Dedifferentiated amniotic fluid mesenchymal stem cell (primary cell): ENCODE results near the gene COPS2.
"Not testable (repeated sequence)": the region's sequence is repeated elsewhere in the genome, so short reads cannot be mapped to it uniquely, and the experiment has no call there.

ENCODE experiments used
- DNase-seq: peaks from one replicate; pipeline ENCODE4 v3.0.0-alpha.2; 2016; ENCODE audit errors: extremely low spot score

The COPS2 gene

GRCh38 chr15:49103002-49103401 is 52.4 kb downstream of the COPS2 start:
- DNase-seq, result no peak

DNA sequence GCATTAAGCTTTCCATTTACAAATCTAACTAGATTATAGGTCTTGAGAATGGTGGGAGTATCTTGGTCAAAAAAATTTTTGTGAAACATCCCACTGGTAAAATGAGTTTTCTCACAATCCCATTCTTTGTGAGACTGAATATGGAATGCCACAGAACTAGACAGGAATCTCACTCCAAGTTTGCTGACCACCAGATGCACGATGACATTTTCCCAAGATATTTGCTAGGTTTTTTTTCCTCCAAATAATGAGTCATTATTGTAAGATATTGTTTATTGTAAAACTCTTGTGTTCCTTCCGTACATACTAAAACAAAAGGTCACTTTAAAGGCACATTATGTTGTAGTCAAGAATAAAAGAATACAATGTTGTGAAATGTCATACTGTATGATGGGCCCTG is 53.9 kb downstream of the COPS2 start:
- no peak for DNase-seq

- no peak for DNase-seq
Measured at GRCh38 chr15:49096090-49096750, 59.2 kb downstream of the COPS2 start.

- no peak for DNase-seq
Measured at GRCh38 chr15:49094923-49095322, 60.5 kb downstream of the COPS2 start.

- no peak for DNase-seq
Measured at GRCh38 chr15:49093252-49094105, 61.9 kb downstream of the COPS2 start.

DNA sequence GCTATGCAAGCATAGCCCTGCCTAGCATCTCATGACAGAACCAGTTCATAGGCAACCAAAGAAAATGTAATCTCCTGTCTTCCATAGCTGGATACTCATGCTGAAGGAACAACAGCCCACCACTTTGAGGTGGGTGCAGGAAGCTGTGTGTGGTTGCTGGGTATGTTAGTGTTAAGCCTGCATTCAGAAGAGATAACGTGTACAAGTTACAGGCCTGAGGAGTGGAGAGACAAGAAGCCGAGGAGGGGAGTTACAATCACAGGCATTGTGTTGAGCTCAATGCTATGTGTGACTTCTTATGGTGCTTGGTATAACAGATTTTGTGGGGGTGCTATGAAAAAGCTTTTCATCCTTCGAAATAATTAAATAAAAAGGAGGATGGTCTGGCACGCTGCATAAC is 66.4 kb downstream of the COPS2 start:
- no peak for DNase-seq

DNA sequence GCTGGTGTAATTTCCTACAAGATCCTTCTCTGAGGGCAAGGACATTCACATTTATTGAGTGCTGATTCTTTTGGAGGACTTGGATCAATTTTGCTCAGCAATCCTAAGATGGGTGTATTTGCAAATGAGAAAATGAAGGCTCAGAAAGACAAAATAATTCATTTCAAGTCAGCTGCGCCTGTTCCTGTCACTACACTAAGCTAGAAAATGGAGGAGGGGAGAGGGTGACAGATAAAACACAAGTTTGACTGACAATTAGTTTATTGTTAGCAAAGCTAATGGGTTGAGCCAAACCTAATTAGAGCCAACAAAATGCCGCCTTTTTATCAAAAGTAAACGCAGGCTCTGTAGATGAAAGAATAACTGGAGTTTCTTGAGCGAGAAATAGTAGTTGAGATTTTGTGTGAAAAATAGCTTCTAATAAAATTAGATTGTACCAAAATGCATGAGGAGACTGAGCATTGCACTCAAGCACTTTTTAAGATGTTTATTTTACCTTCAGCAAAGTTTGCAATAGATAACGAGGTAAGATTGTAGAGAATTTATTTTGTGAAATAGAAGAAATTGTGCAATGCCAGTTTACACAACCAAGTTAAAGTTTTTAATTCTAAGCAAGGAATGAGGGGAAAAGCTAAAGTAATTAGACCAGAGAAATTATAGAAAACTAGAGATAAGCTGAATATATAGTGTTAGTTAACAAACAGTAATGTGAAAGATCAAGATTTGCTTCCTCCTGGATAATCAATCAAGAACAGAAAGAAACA is 69.5 kb downstream of the COPS2 start:
- DNase-seq, result no peak

DNA sequence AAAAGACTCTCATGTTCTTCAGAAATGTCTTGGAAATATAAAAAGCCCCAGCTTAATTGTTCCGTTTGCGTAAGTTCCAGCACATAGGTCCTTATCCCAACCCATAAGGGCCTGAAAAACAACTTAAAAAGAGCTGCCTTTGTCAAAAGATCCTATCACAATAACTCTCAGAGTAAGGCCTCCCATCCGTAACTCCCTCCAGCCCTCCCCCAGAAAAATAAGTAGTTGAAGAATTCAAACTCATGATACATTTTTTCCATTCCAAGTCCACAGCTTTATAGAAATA is 71.2 kb downstream of the COPS2 start:
- DNase-seq, result no peak

DNA sequence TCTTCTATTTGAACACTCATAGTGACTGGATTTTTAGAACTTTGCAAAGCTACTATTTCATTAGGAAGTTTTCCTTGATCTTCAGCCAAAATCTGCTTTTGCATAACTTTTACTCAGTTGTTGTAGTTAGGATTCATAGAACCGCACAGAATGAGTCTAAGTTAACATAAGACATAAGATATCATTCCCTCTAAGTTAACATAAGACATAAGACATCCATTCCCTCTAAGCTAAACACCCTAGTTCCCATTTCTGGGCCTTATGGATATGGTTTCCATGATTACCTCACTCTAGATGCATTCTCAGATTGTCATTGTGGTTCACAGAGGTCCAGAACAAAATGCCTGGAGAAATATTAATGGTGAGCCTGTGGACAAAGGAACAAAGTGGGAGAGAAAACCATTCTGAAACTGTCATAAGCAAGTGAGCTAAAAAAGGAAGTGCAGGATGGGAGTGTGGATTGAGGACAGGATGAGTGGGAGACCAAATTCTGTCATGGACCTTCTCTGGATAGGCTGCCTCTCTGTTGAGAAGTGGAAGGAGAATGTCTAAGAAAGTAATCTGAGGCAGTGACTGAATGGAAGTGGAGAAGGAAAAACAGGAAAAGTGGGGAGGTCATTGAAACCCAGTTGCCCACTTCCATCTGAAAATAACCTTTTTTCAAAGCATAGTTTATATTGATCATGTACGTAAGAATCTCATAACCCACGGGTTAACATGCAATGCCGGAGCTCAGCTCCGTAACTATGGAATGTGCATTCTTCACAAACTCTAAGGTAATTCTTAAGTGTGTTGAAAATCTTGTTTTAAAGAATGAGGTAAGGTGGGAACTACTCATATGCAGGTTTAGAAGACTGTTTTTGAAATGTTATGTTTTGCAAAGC is 71.8 kb downstream of the COPS2 start:
- DNase-seq, result peak; percentile 46

GRCh38 chr15:49082960-49083359 is 72.4 kb downstream of the COPS2 start:
- peak; percentile 75 for DNase-seq

DNA sequence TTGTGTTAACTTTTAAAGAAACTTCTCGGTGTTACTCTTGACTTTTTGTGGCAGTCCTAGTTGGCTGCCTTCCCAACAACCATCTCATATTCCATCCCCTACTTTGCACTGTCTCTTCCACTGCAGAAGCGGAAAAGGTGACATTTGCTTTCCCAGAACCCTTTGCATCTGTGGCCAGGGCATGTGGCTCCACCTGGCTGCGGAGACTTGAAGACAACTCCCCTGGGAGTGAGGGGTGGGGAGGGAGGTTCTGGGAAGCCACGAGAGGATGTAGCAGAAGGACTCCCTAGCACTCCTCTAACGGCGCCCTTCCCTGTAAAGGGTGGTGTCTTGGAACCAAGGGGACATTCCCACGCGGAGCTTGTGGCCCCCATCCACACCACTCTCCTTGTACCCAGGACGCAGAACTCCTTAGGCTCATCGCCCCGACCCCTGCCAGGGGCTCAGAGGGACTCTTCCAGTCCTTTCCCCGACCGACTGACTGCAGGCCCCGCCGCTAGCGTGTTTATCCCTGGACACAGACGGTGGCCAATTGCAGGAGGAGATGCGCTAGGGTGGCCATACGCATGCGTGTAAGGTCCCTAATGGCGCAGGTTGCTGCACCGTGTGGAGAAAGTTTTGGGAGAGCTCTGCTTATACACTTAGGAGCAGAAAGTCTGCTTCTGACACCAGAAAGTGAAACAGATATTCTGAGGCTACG is 75.9 kb downstream of the COPS2 start:
- DNase-seq, result no peak

- no peak for DNase-seq
Measured at GRCh38 chr15:49075881-49076280, 79.5 kb downstream of the COPS2 start.

GRCh38 chr15:49074589-49075287 is 80.7 kb downstream of the COPS2 start:
- DNase-seq, result not testable (repeated sequence)
